Endothelial cell of umbilical vein (primary cell): ENCODE data around the gene POLD3. TPM values are rescaled to one million over a fixed set of nuclear protein-coding genes. Genes with fewer than 3 reads are reported as not detected.

Experiments used
- BruUV-seq: library from RNA; stranded (reverse); fragments of 400-500 nt; replicated peaks from 2 replicates; lab custom pipeline; 2021; lab: Mats Ljungman, UMichigan
- CTCF ChIA-PET: fragments of 300-600, 350-600 bp; sonication (Branson Sonifier 250); formaldehyde crosslinking; loops from one replicate; lab custom pipeline; 2021; ENCODE audit warnings: antibody characterized with exemption, inconsistent platforms; lab: Charles Lee
- POLR2A ChIA-PET: fragments of 300-600, 350-600 bp; sonication (Branson Sonifier 250); formaldehyde crosslinking; loops from one replicate; lab custom pipeline; 2021; ENCODE audit warnings: antibody characterized with exemption, inconsistent platforms; lab: Charles Lee
- DNase-seq: peaks from one replicate; pipeline ENCODE4 v3.0.0-alpha.2; 2011; ENCODE audit warnings: low read depth, low spot score
- FAIRE-seq: peaks from 2 replicates; lab custom pipeline; 2011; peaks lifted over from hg19 to GRCh38; lab: Jason Lieb, UNC
- H2AFZ ChIP-seq: 2 replicates; pipeline ENCODE4 v1.6.0; 2012; ENCODE audit warnings: low read depth, low read length, control low read depth, inconsistent platforms
- H3K27ac ChIP-seq: 2 replicates; pipeline ENCODE4 v1.5.1; 2011; ENCODE audit warnings: low read depth, mild to moderate bottlenecking, control low read depth, low read length, moderate library complexity; ENCODE audit not compliant: insufficient read depth
- H3K27me3 ChIP-seq, 2 experiments: 2 replicates each; pipeline versions ENCODE4 v1.6.0 to v1.6.1; 2011; ENCODE audit warnings: low read length in 2 of 2, mixed read lengths in 1 of 2; ENCODE audit not compliant: control insufficient read depth in 2 of 2, insufficient read depth in 2 of 2
- H3K36me3 ChIP-seq, 2 experiments: 2 replicates in 1 of 2; 3 replicates in 1 of 2; pipeline ENCODE4 v1.5.1; 2011; ENCODE audit warnings: low read length in 2 of 2, mild to moderate bottlenecking in 1 of 2, moderate library complexity in 1 of 2; ENCODE audit not compliant: control insufficient read depth in 2 of 2, insufficient read depth in 2 of 2; ENCODE audit errors: extremely low read depth in 1 of 2
- H3K4me1 ChIP-seq: 3 replicates; pipeline ENCODE4 v1.5.1; 2011; ENCODE audit warnings: mild to moderate bottlenecking, low read length; ENCODE audit not compliant: control insufficient read depth, insufficient read depth; ENCODE audit errors: extremely low read depth
- H3K4me2 ChIP-seq: 2 replicates; pipeline ENCODE4 v1.6.1; 2011; ENCODE audit warnings: low read length, control low read depth, mixed read lengths; ENCODE audit not compliant: insufficient read depth
- H3K4me3 ChIP-seq, 3 experiments: fragments of 200-600 bp in 1 of 3; sonication (generic), shearing (Covaris generic) in 1 of 3; replicated peaks in 1 of 3; 2 replicates each; pipeline ENCODE4 v1.5.1; 2011 to 2016; ENCODE audit warnings: control low read depth in 3 of 3, low read length in 3 of 3, mild to moderate bottlenecking in 2 of 3, inconsistent platforms in 1 of 3, low read depth in 1 of 3, moderate library complexity in 1 of 3; ENCODE audit not compliant: insufficient read depth in 1 of 3
- H3K79me2 ChIP-seq: 2 replicates; pipeline ENCODE4 v1.6.0; 2012; ENCODE audit warnings: low read length, inconsistent platforms; ENCODE audit not compliant: control insufficient read depth, insufficient read depth
- H3K9ac ChIP-seq: replicated peaks from 2 replicates; pipeline ENCODE3; 2011; ENCODE audit warnings: low read length, control low read depth; ENCODE audit not compliant: insufficient read depth; ENCODE audit errors: extremely low read depth
- H3K9me1 ChIP-seq: replicated peaks from 3 replicates; pipeline ENCODE4 v1.6.0; 2011; ENCODE audit warnings: mild to moderate bottlenecking, low read length; ENCODE audit not compliant: control insufficient read depth, insufficient read depth; ENCODE audit errors: extremely low read depth
- H3K9me3 ChIP-seq: replicated peaks from 2 replicates; pipeline ENCODE4 v1.5.1; 2012; ENCODE audit warnings: low read length, inconsistent platforms; ENCODE audit not compliant: control insufficient read depth, insufficient read depth
- H4K20me1 ChIP-seq: replicated peaks from 2 replicates; pipeline ENCODE3; 2011; ENCODE audit warnings: mild to moderate bottlenecking, low read length; ENCODE audit not compliant: control insufficient read depth, insufficient read depth; ENCODE audit errors: extremely low read depth
- EZH2 ChIP-seq: IDR thresholded peaks from 2 replicates; pipeline ENCODE4 v1.6.1; 2012; ENCODE audit warnings: borderline replicate concordance, low read depth, mild to moderate bottlenecking, moderate library complexity, low read length, inconsistent platforms; ENCODE audit not compliant: severe bottlenecking
- GATA2 ChIP-seq: IDR thresholded peaks from 2 replicates; pipeline ENCODE4 v1.7.0; 2011; ENCODE audit warnings: low read depth, mild to moderate bottlenecking, moderate library complexity, mixed read lengths, low read length; ENCODE audit not compliant: insufficient read length, insufficient read depth
- MYC ChIP-seq: IDR thresholded peaks from one replicate; pipeline ENCODE4 v1.6.1; 2011; ENCODE audit warnings: mild to moderate bottlenecking, low read depth, low read length
- POLR2A ChIP-seq: IDR thresholded peaks from 2 replicates; pipeline ENCODE4 v1.6.1; 2012; ENCODE audit warnings: low read depth, mild to moderate bottlenecking, control low read depth, low read length
- POLR2AphosphoS5 ChIP-seq: IDR thresholded peaks from 2 replicates; pipeline ENCODE4 v1.6.1; 2012; ENCODE audit warnings: low read depth, mild to moderate bottlenecking, control low read depth, low read length, moderate library complexity; ENCODE audit not compliant: insufficient read depth
- dilution Hi-C: fragments of 300-500 bp; cut with MboI; formaldehyde crosslinking; loops from one replicate; pipeline ENCODE4 v1.15.0; 2019; ENCODE audit warnings: low sequenced_read_pairs; ENCODE audit not compliant: extremely low pct_ligation_motif_present
- intact Hi-C: fragments of 100-400 bp; cut with micrococcal nuclease; formaldehyde crosslinking; loops from one replicate; pipeline ENCODE4 v1.10.0; 2022
- polyA plus RNA-seq, 4 experiments: library from polyadenylated mRNA; depleted of rRNA in 3 of 4; stranded (reverse) in 3 of 4; unstranded in 1 of 4; fragments of >200 nt; gene quantifications; 2 replicates each; pipeline versions ENCODE4 v1.2.1 to v1.2.3, GENCODE V29; 2011 to 2012; ENCODE audit warnings: missing spikeins in 1 of 4
- total RNA-seq: library from RNA; stranded (reverse); gene quantifications from 2 replicates; pipeline ENCODE4 v1.2.3, GENCODE V29; 2021
- TF ChIP-seq, protein P1 (sequence below): IDR thresholded peaks from 2 replicates; pipeline ENCODE4 v1.6.1; 2011; ENCODE audit not compliant: insufficient read depth, insufficient read length

The POLD3 gene
- total and polyA plus RNA-seq, 2 donors (not counting 3 experiments of a cell fraction or from before 2014, with no cell fraction given): 8.9 to 25.2 TPM

DNA sequence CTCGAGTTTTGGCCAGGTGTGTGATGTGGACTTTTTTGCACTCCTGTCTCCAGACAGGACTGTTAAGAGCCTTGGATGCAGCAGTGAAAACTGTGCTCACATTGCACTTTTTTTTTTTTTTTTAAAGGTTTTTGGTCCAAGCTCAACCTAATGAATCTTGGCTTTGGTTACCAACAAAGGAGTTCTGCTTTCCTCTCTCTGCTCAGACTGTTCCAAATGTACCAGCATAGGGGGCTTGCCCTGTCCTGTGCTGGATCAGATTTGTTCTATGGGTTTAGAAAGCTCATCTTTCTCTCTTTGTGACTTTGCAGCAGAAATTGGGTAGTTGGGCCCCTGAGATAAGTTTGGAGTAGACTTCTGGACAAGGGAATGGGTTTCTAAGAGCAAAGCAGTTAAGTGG lies 45.3 kb downstream of the POLD3 start:
- TF ChIP-seq POLR2A (no peak), POLR2AphosphoS5 (no peak), GATA2 (no peak), EZH2 (no peak), MYC (no peak)
- TF ChIP-seq, protein P1, sequence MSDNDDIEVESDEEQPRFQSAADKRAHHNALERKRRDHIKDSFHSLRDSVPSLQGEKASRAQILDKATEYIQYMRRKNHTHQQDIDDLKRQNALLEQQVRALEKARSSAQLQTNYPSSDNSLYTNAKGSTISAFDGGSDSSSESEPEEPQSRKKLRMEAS: no peak
- H3K27me3 ChIP-seq: no peaks in the 10 kb centered on the region
- H4K20me1 ChIP-seq: no peaks in the 10 kb centered on the region
- BruUV-seq: no TSS peak
- POLR2A ChIA-PET: no interaction called here
- H3K27ac ChIP-seq: no peak overlapping the region
- no peak overlapping the region for H2AFZ ChIP-seq
- H3K79me2 ChIP-seq: no peaks in the 10 kb centered on the region
- H3K4me1 ChIP-seq: peaks cover 16% of the 10 kb centered on the region
- H3K9ac ChIP-seq: no peak overlapping the region
- H3K4me3 ChIP-seq: no peak overlapping the region
- H3K9me1 ChIP-seq: no peaks in the 10 kb centered on the region
- peaks cover 1 to 7% of the 10 kb centered on the region in 2 experiments for H3K36me3 ChIP-seq
- no peaks in the 10 kb centered on the region for H3K9me3 ChIP-seq
- dilution Hi-C loops (no loop called here), intact Hi-C loops (no loop called here)
- H3K4me2 ChIP-seq: no peak overlapping the region
- CTCF ChIA-PET: interaction anchor here (0.7 to 0.9 kb wide), 2 partner anchors 102 to 183 kb away, joined by 4 read pairs; no protein-coding TSS in a partner anchor
- DNase-seq (no peak), FAIRE-seq (no peak)

DNA sequence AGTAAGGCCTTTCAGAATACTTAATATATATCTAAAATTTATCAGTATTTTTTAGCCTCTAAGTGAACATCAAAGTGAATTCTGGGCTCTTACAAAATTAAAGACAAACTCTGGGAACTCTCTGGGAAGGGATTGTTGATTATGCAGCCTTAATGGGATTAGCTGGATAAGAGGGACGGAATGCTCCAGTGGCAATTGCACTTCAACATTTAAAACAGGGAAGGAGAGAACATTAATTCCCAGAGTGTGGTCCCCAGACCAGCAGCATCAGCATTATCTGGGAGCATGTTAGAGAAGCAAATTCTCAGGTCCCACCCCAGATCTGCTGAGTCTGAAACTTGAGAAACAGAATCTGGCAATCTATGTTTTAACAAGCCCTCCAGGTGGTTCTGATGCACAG lies 46.5 kb downstream of the POLD3 start:
- H3K79me2 ChIP-seq: no peaks in the 10 kb centered on the region
- no peak for TF ChIP-seq POLR2A
- TF ChIP-seq GATA2: no peak
- H3K9ac ChIP-seq: no peak overlapping the region
- dilution Hi-C loops: no loop called here
- H3K9me1 ChIP-seq: no peaks in the 10 kb centered on the region
- no peaks in the 10 kb centered on the region for H4K20me1 ChIP-seq
- peaks cover 16% of the 10 kb centered on the region for H3K4me1 ChIP-seq
- no peaks in the 10 kb centered on the region for H3K9me3 ChIP-seq
- peaks cover 1 to 7% of the 10 kb centered on the region in 2 experiments for H3K36me3 ChIP-seq
- H3K27me3 ChIP-seq: no peaks in the 10 kb centered on the region
- POLR2A ChIA-PET: no interaction called here
- no peak overlapping the region for H3K4me3 ChIP-seq
- DNase-seq (no peak), FAIRE-seq (no peak)
- H3K27ac ChIP-seq: no peak overlapping the region
- no peak overlapping the region for H2AFZ ChIP-seq
- no peak overlapping the region for H3K4me2 ChIP-seq
- intact Hi-C loops: no loop called here
- CTCF ChIA-PET: interaction anchor here (0.6 to 0.9 kb wide), 2 partner anchors 9 to 87 kb away, joined by 3 to 4 read pairs; no protein-coding TSS in a partner anchor
- BruUV-seq: no TSS peak
